ENCODE data around the gene BATF3. TPM values are rescaled to one million over a fixed set of nuclear protein-coding genes. Genes with fewer than 3 reads are reported as not detected.
"Not testable (repeated sequence)": the region's sequence is repeated elsewhere in the genome, so short reads cannot be mapped to it uniquely, and the experiment has no call there.

BATF3 gene
- polyA plus RNA-seq, 1 donor: 2.2 TPM

DNA sequence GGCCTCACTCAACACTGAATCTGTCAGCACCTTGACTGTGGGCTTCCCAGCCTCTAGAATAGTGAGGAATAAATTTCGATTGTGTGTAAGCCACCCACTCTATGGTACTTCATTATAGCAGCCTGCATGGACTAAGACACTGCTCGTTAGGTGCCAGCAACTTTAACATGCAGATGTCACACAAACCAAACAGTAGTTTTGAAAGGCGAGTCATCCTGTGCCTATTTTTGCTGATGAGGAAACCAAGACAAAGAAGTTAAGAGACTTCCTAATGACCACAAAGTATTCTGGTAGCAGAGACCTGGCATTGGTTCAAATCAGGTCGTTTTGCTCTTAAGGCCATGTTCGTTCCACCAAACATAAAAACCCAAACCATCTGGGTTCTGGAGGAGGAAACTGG lies 42.9 kb downstream of the BATF3 start:
- no peak for DNase-seq

GRCh38 chr1:212655668-212656440 lies 43.8 kb downstream of the BATF3 start:
- no peak for DNase-seq

DNA sequence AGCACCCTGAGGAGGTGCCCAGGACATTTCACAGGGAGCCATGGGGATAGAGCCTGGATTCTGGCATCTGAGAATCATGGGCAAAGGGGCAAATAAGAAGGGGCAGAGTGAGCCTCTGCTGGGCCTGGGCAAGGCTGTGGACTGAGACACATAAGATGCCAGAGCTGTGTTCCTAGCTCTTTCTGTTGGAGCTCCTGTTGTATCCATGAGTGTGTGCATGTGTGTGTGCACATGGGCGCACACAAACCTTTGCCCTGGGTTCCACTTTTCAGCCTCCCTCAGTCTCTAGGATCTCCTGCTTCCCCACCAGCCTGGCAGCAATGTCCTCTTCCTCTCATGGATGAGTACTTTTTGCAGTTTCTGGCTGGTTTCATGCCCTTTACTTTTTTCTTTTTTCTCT lies 47.0 kb downstream of the BATF3 start:
- DNase-seq: no peak

GRCh38 chr1:212651977-212652376 lies 47.7 kb downstream of the BATF3 start:
- DNase-seq: no peak

DNA sequence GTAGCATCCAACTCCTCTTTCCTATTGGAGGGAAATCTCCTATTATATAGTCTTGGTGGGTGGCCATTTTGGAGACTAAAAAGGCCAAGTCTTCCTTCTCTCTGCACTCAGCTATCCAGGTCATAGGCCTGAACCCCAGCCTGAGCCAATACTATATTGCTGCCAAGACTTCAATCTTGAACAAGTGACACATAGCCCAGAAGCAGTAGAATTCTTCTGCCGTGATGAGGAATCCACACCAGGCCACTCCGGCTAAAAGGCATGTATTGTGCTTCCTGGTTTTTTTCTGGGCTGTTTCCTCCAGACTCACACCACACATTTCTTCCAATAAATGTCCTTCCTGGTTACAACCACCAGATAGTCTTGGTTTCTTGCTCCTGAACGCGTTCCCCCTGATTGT lies 48.1 kb downstream of the BATF3 start:
- DNase-seq: no peak

DNA sequence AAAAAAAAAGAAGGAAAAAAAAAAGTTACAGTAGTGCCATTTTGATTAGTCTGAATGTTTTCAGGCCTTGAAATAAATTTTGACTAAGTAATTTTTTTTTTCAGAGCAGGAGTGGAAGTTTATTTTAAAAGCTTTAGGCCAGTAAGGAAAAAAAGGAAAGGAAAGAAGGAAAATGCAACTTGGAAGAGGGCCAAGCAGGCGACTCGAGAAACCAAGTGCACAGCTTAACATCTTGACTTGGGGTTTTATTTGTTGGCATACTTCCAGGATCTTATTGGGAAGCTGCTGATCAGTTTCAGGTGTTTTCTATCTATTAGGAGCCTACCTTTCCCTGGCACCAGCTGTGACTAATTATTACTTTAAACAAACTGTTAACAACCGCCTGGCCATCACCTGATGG lies 49.4 kb downstream of the BATF3 start:
- no peak for DNase-seq

DNA sequence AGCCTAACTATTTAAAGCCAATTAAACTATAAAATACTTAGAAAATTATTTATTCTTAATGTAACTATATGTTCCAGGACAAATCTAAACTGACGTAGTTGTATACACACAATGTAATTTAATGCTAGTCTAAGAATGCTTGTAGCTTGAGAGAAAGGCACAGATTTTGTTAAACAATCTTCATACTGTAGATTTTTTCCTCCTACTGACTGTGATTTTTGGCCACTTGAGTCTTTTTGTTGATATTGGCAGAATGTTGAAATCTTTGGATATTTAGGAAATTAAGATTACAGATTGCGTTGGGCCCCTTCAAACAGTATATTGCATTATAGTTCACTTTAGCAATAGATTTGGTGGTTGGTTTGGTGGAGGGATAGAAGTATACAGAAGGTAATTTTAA lies 50.6 kb downstream of the BATF3 start:
- no peak for DNase-seq

- DNase-seq: no peak
Measured at GRCh38 chr1:212648431-212648830, 51.2 kb downstream of the BATF3 start.

- DNase-seq: no peak
Measured at GRCh38 chr1:212647004-212647403, 52.6 kb downstream of the BATF3 start.

GRCh38 chr1:212646588-212646987 lies 53.1 kb downstream of the BATF3 start:
- no peak for DNase-seq

DNA sequence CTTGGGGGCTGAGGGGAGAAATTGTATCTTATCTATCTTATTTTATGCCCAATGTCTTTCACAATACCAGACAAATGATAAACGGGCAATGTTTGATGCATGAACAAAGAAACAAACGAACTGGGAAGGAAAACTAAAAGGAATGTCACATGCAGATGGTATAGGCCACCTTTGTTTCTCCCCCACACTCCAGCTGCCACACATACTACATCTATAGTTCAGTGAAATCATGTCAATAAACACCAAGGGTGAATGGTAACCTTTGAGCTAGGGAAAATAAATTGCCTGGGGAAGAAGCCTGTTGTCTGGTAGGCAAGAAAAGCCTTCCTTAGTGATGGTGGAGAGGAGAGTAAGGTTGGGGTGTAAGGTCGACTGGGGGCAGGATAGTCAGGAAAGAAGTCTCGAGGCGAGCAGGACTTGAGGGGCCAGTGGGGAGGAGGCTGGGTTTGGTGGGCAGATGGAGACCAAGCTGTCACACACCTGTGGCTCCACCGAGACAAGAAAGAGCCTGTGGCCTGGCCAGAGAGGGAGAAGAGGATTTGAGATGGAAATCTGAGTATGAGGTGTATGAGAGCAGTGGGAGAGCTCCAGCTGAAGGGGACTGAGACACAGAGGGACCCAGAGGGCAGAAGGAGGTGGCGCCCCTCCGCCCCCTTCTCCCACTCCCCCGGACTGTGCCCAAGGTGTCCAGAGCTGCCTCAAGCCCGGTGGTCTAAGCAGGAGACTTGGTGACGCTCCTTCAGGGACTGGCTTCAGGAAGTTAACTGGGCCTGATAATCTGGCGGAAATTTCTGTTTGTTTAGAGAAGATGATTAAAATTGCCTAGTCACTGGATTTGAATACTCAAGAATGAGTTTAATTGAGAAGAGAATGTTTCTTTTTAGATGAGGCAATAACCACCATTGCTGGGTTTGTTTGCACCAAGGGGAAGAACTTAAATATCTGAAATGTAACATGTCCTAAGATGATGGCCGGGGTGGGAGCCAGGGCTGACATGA lies 53.8 kb downstream of the BATF3 start:
- no peak for DNase-seq

GRCh38 chr1:212644866-212645545 lies 54.6 kb downstream of the BATF3 start:
- no peak for DNase-seq

DNA sequence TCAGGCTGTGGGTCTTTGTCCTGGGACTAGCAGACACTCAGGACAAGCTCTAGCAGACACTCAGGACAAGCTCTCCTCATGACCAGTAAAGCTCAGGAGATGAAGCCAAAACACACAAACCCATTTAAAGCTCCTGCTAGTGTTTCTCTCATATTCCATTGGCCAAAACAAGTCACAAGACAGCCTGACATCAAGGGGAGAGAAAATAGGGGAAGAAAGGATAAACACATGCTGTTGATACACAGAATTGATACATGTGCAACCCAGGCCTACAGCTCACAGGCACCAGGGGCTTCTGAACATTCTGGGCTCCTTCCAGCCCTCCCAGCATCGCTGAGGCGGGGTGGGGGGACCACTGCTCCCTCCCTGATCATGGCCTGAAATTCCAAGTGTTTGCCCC lies 55.8 kb downstream of the BATF3 start:
- DNase-seq: no peak

DNA sequence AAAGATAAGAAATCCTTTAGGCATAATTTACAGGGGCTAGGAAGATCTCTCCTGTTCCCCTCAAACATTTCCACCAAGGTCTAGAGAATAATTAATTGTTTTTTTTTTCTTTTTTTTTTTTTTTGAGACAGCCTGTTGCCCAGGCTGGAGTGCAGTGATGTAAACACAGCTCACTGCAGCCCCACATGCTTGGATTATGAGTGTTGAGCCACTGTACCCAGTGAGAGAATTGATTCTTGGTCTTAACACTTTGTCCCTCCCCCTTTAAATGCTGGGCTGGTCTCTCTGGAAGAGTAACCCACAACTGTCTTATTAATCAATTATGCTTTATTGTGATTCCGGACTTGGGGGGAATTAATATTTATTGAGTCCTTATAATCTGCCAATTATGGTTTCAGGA lies 57.7 kb downstream of the BATF3 start:
- DNase-seq: no peak

- no peak for DNase-seq
Measured at GRCh38 chr1:212640223-212640878, 59.3 kb downstream of the BATF3 start.

GRCh38 chr1:212639524-212639923 lies 60.1 kb downstream of the BATF3 start:
- not testable (repeated sequence) for DNase-seq

DNA sequence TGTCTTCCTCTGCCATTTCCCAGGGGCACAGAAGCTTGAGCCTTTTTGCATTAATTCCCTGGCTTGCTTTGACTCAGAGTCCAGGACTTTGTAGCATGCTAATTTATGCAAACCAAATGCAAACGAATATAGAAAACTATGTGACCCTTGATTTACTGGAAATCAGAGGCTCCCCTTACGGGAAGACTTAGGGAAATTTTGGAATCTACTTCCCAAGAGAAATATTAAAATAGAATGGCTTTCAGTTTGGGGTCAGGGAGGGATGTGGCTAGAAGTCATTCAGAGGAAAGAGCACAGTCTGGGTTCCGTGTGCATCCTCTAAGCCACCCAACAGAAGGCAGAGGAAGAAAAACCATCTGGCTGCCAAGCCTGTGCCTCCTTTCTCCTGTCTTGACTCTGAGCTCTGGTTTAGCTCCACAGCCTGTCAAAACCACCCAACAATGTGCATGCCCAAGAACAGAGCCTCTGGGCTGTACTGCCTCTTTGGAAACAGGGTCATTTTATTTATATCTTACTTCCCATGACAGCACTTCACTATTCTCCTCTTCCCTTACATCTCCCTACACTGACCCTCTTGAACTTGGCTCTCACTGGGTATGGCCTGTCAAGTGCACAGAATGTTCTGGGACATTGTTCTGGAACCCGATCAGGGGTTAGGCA lies 61.0 kb downstream of the BATF3 start:
- no peak for DNase-seq

DNA sequence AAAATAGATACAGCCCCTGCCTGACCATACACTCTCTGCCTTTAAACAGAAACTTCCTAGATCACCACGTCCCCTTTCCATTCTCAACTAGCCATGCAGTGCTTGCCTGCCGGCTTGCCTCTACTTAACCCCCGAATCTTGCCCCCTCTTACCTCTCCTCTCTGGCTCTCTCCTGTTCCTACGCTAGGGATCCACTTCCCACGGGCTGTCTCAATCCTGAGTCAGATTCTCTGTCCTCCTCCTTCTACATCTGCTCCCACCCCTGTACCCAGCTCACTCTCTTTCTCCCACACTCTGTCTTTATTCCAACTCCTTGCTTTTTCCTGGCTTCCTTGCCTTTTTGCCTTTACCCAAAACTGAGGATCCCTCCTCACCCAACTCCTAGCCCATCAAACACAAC lies 61.7 kb downstream of the BATF3 start:
- no peak for DNase-seq

Data from hindlimb muscle (tissue), 1 donor.